Dedifferentiated amniotic fluid mesenchymal stem cell (primary cell): Measurements from ENCODE around the gene DUSP28.
"Not testable (repeated sequence)": the region's sequence is repeated elsewhere in the genome, so short reads cannot be mapped to it uniquely, and the experiment has no call there.

Experiments used
- DNase-seq: peaks from one replicate; pipeline ENCODE4 v3.0.0-alpha.2; 2016; ENCODE audit errors: extremely low spot score

DUSP28 gene, protein sequence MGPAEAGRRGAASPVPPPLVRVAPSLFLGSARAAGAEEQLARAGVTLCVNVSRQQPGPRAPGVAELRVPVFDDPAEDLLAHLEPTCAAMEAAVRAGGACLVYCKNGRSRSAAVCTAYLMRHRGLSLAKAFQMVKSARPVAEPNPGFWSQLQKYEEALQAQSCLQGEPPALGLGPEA

DNA sequence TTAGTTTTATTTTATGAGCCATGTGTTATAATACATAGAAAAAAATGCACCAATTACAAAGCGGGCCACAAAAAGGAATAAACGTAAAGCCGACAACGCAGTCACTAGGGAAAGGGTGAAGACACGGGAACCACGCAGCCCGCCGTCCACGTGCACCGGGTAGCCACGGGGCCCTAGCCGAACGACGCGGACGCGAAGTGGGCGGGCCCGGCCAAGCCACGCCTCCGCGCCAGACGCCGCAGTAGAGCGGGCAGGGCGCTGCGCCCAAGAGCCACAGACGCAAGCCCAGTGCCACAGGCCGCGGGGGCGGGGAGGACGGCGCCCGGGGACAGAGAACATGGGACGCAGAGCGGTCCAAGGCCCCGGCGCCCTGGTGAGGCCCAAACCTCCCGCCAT lies at the start of gene DUSP28:
DUSP28 (plus strand) TSS at position 274 of the 396 bp plus-strand sequence. CDS start 328 bp downstream, outside the sequence.
- DNase-seq: peak; percentile 84

DNA sequence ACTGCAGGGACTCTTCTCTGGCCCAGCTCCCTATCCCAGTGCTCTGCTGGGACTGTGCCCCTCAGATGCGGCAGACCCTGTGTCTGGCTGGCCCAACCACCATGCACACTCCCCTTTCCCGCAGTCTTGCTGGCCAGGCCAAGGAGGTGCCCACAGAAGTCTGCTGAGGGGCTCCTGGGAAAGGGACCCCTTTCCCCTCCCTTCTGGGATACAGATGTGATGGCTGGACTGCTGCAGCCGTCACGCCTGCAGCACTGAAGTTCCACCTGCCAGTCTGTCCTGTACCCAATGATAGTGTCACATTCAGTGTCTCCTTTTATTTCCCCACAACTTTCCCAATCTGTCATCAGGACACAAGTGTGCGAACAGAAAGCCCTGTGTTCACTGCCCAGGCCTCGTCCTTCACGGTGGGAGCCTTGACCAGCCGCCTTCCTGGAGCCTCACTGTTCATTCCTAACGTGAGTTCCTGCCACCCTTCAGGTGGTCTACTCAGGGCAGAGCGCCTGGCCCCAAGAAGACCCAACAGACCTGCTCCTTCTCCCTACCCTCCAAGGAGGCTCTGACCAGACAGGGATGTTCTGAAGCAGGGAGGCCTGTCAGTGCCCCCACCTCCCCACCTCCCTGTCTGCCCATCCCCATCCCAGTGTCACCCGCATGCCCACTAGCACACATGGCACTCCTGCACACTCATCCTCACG lies 49.5 kb upstream of the DUSP28 start:
- DNase-seq: no peak

DNA sequence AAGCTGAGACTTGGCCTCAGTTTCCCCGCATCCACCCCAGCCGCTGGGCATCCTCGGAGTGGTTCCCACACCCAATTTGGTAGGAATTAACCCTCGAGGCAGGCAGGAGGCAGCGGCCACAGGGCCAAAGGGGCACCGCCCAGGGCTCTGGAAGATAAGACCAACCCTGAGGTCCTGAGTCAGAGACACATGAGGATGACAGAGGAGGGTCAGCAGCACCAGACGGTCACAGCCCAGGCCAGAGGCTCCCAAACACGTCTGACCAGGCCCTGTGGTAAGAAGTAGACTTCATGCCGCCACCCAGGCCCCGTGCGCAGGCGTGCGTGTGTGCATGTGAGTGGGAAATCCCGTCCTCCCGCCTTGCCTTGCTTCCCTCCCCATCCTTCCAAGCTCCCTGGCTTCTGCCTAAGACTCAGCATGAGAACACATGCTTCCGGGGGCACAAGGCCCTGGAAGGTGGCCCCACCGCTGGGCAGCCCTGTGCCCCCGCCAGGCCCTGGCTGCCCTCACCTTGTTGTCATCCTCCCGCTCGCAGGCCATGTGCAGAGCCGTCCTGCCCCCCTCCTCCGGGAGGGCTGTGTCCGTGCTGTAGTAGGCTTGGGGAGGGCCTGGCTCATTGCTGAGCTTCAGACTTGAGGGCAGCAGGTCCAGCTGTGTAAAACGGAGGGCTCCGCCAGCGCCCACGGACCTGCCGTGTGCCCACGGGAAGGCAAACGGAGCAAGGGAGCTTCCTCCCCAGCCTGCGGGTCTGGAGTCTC lies 48.6 kb upstream of the DUSP28 start:
- DNase-seq: no peak

DNA sequence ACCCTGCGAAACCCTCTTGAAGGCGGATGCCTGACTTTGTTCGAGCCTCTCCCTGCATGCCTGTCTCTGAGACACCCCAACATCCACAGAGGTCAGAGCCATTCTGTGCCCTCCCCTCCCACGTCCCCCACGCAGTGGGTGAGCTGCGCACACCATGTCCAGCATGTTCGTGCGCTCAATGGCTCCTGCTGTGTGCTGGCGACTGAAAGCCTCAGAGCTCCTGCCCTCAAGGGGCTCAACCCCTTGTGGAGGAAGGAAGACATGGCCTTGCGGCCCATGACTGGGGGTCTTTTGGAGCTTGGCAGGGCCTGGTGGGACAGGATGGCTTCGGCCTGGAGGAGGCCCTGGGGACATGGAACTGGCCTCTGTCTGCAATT lies 48.1 kb upstream of the DUSP28 start:
- DNase-seq: no peak

DNA sequence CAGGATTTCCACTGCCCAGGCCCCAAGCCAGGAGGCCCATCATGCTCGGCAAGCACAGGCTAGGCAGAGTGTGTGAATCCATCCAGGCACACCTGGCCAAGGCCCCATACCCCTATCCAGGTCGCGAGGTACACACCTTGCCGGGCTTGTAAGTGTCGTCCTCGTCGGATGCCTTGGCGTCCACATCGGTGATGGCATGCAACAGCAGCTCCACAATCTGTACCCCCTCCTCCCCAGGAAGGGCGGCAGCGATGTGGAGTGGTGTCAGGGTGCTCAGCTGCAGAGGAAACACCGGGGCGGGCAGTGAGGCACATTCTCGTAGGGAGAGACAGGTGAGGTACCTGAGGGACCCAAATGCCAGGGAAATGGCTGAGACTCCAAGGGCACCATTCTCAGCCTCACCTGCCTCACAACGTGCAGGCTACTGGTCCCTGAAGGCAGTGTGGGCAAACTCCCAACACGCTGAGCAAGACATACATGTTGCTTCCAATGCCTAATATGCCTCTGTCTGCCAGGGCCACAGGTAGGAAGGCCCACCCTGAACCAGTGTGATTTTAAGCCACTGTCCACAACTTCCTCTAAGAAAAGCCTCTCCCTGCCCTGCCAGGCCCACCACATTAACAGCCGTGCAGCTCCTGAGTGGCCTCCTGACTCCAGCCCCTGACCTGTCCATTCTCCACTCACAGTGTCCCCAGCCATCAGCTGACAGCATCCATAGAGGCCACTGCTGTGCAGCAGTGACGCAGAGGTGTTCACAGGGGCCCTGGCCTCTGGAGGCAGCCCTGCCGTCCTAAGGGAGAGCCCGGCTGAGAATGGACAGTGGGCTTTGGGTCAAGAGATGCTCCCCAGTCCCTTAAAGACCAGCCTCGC lies 47.3 kb upstream of the DUSP28 start:
- DNase-seq: no peak

DNA sequence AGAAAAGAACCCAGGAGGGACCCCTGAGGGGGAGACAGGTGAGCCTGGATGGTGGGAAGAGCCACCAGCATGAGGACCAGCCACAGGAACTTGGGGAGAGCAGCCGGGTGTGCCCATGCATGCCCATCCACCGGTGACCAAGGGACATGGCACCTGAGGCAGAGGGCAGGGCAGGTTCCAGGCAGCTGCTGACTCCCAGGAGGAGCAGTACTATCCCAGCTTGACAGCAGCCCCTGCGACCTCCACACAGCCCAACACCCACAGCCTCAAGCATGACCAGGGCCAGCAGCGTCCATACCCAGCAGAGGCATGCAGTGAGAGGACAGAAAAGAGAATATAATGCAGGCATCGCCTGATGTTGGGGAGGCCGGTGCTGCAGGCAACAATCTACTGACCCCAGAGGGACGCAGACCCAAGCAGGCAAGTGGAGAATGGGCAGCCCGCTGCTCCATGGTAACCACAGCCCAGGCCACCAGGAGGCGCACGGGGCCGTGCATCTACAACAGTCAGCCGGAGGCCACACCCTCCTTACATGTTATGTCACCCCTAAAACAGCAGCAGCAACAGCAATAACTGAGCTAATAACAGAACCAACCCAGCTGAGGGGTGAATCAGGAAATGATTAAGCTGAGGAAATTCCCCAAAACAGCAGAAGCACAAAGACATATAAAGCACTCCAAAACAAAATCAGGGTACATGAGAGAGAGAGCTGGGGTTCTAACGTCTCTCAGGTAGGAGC lies 46.4 kb upstream of the DUSP28 start:
- DNase-seq: peak; percentile 78

DNA sequence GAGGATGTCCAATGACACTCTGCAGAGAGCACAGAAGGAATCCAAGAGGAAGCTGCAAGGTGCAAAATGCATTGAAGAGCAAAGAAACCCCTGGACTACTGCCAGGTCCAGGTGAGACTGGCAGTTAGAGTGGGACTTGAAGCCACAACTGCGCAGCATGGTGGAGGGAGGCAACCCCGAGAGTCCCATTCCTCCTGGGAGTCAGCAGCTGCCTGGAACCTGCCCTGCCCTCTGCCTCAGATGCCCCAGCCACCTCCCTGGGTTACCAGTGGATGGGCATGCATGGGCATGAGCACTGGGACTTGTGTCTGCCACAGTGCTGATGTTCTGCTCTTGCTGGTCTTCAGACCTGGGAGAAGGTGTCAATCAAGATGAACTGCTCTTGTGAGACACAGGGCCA lies 45.5 kb upstream of the DUSP28 start:
- no peak for DNase-seq

DNA sequence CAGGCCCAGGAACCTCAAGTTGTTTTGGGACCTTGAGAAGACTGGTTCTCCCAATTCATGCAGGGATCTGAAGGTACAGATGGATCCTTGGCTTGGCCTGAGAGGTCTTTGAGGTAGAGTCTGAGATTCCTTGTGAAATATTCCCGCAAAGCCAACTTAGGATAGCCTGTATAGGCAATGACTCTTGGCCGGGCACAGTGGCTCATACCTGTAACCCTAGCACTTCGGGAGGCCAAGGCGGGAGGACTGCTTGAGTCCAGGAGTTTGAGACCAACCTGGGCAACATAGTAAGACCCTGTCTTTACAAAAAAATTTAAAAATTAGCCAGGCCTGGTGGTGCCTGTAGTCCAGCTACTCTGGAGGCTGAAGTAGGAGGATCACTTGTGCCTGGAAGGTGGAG lies 42.8 kb upstream of the DUSP28 start:
- no peak for DNase-seq

DNA sequence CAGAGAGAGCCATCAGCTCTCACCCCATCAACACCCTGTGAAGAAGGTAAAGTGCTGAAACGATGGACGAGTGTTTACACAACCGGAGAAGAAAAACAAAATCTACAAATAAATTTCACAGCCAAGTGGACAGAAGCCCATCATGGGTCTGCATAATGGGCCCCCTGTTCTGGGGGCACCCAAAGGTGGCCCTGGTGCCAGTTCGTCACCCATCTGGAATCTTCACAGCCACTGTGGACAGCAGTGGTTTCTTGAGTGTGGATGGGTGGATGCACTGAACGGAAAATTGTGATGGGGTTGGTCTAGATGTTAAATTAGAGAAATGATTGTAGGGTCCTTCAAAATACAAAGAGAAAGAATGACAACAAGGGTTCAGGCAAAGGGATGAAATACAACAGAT lies 41.2 kb upstream of the DUSP28 start:
- no peak for DNase-seq

DNA sequence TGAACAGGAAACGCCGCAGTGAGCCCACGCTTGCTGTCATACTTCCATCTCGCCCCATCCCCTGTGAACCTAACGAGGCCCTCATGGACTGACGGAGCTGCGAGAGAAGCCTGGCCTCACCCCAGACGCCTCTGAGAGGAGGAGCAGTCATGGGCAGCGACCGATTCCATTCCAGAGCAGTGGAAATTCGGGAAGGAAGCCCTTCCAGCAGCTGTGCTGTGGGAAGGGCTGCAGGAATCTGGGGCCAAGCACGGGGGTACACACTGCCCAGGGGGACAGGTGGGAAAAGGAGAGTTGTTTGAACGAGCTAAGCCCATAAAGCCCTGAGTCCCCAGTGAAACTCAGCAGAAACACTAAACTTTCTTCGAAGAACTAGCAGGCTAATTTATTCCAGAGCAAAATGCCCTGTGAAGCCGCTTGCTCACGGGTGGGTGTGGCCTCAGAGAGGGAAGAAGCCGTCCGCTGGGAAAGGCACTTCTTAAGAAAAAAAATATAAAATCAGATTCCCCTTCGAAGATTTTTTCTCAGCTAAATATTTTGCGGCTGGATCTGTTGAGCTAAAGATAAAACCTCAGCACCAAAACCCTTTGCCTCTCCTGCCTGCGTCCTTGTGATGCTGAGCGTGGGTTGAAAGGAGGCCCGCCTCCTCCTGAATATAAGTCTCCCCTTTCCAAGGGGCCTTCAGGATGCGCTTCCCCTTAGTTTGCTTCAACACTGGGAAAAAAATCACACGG lies 40.6 kb upstream of the DUSP28 start:
- peak; percentile 49 for DNase-seq

DNA sequence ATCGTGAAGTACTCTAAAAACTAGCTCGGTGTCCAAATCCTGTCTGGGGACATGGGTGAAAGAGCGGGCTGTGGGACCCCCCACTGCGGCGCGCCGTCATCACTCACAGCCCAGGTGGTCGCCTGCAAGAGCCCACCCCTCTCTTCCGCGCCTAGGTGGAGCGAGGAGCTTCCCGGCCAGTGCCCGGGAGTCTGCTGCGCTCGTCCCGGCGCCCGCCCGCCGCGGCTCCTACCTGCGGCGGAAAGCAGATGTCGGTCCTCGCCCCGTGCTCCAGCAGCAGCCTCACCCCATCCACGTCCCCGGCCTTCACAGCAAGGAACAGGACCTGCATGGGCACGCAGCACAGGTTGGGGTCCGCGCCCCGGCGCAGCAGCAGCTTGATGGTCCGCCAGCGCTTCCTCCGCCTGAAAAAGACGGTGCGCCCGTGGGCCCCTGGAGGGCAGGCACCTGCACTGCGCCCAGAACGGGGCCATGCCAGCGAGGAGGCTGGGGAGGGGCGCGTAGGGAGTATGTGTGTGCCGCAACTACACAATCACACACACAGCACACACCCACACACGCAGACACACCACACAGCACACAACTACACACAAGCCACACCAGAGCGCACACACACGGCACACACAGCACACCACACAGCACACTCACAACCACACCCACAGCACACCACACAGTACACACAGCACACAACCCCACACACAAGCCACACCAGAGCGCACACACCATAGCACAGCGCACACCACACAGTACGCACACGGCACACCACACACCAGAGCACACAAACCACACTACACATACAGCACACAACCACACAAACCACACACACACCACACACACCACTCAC lies 39.8 kb upstream of the DUSP28 start:
- no peak for DNase-seq

DNA sequence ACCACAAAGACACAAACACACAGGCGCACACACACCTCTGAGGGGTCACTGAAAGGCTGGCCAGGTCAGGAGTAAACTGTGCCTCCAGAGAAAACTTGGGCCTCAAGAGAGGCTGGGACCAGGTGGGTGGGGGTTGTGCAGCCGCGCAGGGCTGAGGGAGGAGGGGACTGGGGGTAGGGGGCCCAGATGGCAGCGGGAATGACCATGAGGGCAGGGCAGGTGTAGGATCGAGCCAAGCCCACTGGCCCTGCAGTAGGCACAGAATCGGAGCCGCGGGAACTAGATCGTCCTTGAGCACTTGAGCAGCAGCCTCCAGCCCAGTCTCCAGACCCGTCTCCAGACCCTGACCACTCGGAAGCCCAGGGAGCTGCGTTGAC lies 39.2 kb upstream of the DUSP28 start:
- no peak for DNase-seq

DNA sequence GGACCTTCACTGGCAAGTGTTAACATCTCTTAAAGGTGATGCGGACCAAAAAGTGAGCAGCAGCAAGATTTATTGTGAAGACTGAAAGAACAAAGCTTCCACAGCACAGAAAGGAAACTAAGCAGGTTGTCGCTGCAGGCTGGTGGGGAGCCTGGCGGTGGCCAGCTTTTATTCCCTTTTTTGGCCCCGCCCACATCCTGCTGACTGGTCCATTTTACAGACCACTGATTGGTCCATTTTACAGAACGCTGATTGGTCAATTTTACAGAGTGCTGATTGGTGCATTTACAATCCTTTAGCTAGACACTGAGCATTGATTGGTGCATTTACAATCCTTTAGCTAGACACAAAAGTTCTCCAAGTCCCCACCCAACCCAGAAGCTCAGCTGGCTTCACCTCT lies 38.3 kb upstream of the DUSP28 start:
- DNase-seq: not testable (repeated sequence)

DNA sequence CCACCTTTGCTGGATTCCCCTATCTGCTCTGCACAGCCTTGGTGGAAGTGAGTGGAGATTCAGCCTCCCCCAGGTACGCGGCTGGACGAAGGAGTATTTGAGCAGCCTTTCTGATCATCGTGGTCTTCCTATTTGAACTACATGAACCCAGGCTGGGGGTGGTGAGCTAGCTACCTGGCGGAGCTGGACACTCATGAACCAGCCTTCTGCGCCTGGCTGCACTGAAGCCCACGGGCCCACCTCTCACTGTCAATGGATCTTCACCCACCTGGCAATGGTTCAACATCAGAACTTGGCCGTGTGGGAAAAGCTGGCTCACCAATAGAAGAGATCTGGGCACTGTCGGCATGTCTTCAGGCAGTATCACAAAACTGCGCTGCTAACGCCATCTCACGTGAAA lies 37.8 kb upstream of the DUSP28 start:
- no peak for DNase-seq

DNA sequence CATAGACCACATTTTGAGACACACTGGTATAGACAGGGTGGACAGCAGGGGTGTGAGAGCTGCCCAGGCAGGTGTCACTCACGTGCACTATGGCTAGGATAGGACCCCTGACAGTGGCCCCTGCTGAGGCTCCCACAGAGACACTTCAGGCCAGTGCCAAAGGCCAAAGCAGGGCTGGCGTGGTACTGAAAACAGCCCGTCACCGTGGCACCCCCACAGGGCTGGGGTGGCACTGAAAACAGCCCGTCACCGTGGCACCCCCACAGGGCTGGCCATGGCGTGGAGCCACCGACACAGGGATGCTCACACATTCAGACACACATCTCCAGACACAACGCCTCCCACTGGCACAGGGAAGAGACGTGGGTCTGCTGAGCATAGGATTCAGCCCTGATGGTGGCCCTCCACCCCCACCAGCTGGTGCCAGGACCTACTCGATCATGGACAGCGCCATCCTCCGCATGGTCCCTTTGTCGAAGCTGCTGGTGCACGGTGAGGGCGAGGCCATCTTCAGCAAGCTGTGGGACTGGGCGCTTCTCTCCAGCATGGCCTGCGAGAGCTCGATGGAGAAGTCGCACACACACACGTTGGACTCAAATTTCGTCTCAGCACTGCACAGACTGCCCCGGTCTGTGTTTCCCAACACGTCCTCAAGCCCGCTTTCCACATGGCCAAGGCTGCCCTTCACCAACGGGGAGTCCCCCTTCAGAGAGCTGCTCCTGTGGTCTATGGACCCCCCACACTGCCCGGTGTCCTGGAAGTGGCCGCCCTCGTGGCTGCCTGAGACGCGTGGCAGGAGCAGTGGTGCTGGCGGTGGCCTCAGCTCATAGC lies 36.5 kb upstream of the DUSP28 start:
- DNase-seq: no peak

DNA sequence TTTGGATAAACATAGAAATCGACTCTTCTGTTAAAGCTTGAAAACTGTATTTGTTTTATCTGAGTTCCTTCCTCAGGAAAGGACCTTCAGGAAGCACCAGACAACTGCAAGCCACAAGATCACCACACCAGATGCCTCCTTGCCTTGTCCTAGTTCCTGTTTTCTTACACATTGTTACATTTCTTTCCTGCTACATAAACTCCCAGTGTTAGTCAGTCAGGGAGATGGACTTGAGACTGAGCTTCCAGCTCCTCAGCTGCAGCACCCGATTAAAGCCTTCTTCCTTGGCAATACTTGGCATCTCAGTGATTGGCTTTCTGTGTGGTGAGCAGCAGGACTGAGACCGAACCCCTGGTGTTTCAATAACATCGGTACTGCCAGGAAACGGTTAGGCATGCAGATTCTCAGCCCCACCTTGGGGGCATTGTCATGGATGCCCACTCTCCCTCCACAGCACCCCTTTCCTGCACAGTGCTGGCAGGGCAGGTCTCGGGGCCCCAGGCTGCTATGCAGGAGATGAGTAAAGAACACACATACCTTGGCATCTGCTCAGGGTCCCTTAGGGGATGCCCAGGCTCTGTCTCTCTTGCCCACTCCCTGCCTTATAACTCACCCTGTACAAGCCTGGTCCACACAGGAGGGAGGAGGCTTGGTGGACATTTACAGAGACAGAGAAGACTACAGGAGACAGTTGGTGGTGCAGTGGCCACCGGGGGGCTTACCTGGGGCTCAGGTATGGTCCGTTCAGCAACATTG lies 35.0 kb upstream of the DUSP28 start:
- no peak for DNase-seq

DNA sequence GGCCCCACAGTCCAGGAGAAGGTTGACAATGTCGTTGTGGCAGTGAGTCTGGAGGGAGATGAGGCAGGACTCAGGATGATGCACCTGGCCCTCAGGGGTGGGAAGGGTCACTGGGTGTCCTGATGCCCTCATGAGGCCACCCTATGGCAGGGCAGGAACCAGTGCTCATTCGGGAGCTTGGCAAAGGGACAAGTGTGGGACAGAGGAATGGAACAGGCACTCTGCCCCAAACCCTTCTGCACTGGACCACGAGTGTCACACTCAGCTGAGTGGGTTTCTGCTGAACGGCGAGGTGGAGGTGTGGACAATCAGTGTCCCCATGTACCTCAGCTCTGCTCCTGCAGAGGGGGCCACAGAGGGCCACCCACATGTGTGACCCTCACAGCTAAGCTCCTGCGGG lies 34.4 kb upstream of the DUSP28 start:
- DNase-seq: no peak

DNA sequence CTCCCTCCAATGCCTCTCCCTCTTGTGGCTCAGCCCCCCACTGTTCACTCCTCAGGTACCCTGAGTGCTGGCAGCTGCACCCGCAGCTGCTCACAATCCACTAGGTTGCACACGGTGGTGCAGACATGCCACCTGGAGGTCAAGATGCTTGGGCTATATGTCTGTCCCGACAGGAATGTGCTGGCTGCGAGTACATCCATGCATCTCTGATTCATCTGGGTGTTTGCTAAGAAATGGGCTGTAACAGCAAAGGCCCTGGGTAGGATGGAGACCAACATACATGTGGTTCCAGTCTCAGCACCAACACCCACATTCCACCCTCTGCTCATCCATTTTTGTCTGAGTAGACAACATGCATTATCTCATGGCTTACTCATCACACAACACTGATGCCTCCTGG lies 33.6 kb upstream of the DUSP28 start:
- no peak for DNase-seq
